ENCODE measurements around the gene GOLGA5.

GRCh38 chr14:92793709-92794546 lies at the start of gene GOLGA5:
- TF ChIP-seq EZH2phosphoT487 (IDR thresholded peaks at IDR 0.05; ENCODE audit: insufficient read depth, low read depth) (no peak), EZH2 (IDR thresholded peaks at IDR 0.05; ENCODE audit: insufficient read depth, poor library complexity, severe bottlenecking) (no peak)

All from GM23248 (cell line).